ENCODE measurements around the gene NR2F6.

DNA sequence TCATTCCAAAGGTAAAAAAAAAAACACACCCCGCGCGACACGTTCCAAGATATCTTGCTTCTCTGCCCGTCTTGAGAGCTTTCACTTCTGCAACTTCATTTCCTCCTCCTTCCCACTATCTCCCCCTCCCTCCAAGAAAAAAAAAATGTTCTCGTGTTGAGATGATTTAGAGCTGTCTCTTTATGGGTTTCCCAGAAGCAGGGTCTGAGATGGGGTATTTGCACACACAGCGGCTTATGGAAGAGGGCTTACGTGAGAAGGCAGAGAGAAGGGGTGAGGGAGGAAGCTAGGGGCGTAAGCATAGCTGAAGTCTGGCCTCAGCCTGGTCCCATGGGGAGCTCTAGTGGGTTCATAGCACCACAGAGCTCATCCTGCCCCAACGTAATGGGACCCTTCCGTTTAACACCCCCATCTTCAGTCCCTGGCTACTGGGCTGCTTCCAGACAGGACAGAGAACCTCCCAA is 61.8 kb downstream of the NR2F6 start:
- TF ChIP-seq, protein P1, sequence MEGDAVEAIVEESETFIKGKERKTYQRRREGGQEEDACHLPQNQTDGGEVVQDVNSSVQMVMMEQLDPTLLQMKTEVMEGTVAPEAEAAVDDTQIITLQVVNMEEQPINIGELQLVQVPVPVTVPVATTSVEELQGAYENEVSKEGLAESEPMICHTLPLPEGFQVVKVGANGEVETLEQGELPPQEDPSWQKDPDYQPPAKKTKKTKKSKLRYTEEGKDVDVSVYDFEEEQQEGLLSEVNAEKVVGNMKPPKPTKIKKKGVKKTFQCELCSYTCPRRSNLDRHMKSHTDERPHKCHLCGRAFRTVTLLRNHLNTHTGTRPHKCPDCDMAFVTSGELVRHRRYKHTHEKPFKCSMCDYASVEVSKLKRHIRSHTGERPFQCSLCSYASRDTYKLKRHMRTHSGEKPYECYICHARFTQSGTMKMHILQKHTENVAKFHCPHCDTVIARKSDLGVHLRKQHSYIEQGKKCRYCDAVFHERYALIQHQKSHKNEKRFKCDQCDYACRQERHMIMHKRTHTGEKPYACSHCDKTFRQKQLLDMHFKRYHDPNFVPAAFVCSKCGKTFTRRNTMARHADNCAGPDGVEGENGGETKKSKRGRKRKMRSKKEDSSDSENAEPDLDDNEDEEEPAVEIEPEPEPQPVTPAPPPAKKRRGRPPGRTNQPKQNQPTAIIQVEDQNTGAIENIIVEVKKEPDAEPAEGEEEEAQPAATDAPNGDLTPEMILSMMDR (IDR thresholded peaks at IDR 0.05): no peak
- no peak for TF ChIP-seq POLR2A (IDR thresholded peaks at IDR 0.05)

Data from Peyer's patch (tissue), 4 donors.